Neural cell (in vitro differentiated cells): ENCODE measurements around the gene KBTBD3. TPM values are rescaled to one million over a fixed set of nuclear protein-coding genes. Genes with fewer than 3 reads are reported as not detected.

Experiments
- H2AFZ ChIP-seq: fragments of 200-600, 300-800 bp; sonication (generic), shearing (Covaris generic); 2 replicates; pipeline ENCODE4 v1.6.0; 2014; ENCODE audit warnings: low read depth, mild to moderate bottlenecking, antibody characterized with exemption, low read length, moderate library complexity
- H3F3A ChIP-seq: fragments of 200-600 bp; shearing (Covaris generic); 2 replicates; pipeline ENCODE4 v1.6.1; 2016; ENCODE audit warnings: mild to moderate bottlenecking, moderate library complexity, mixed read lengths, antibody characterized with exemption, low read length; ENCODE audit not compliant: insufficient read depth, poor library complexity, severe bottlenecking
- H3K27ac ChIP-seq: fragments of 200-600, 300-800 bp; sonication (generic), shearing (Covaris generic); 2 replicates; pipeline ENCODE4 v1.5.1; 2014; ENCODE audit warnings: mild to moderate bottlenecking, low read length, moderate library complexity
- H3K27me3 ChIP-seq: fragments of 300-800, 200-600 bp; sonication (generic), shearing (Covaris generic); 2 replicates; pipeline ENCODE4 v1.6.0; 2014; ENCODE audit warnings: mild to moderate bottlenecking, low read depth, low read length, moderate library complexity; ENCODE audit not compliant: insufficient read depth
- H3K36me3 ChIP-seq: fragments of 300-800, 200-600 bp; sonication (generic), shearing (Covaris generic); 2 replicates; pipeline ENCODE4 v1.5.1; 2014; ENCODE audit warnings: mild to moderate bottlenecking, antibody characterized with exemption, low read length, moderate library complexity; ENCODE audit not compliant: insufficient read depth
- H3K4me2 ChIP-seq: fragments of 300-800, 200-600 bp; sonication (generic), shearing (Covaris generic); 2 replicates; pipeline ENCODE4 v1.6.0; 2014; ENCODE audit warnings: mild to moderate bottlenecking, low read length
- H3K4me3 ChIP-seq: fragments of 300-800, 200-600 bp; sonication (generic), shearing (Covaris generic); 2 replicates; pipeline ENCODE4 v1.5.1; 2014; ENCODE audit warnings: mild to moderate bottlenecking, low read length, moderate library complexity
- H3K79me2 ChIP-seq: fragments of 200-600 bp; shearing (Covaris generic); replicated peaks from 2 replicates; pipeline ENCODE4 v1.6.0; 2014; ENCODE audit warnings: mild to moderate bottlenecking, low read length, moderate library complexity; ENCODE audit not compliant: insufficient read depth
- H3K9ac ChIP-seq: fragments of 300-800, 200-600 bp; sonication (generic), shearing (Covaris generic); 2 replicates; pipeline ENCODE4 v1.6.1; 2016; ENCODE audit warnings: mild to moderate bottlenecking, low read length, mixed read lengths
- H3K9me2 ChIP-seq: fragments of 200-600 bp; shearing (Covaris generic); 2 replicates; pipeline ENCODE4 v1.6.1; 2016; ENCODE audit warnings: mild to moderate bottlenecking, low read length, mixed read lengths; ENCODE audit not compliant: insufficient read depth
- H3K9me3 ChIP-seq: fragments of 200-600, 300-800 bp; sonication (generic), shearing (Covaris generic); 2 replicates; pipeline ENCODE4 v1.6.1; 2016; ENCODE audit warnings: mild to moderate bottlenecking, mixed run types, low read length, moderate library complexity, mixed read lengths
- H4K20me1 ChIP-seq: fragments of 200-600 bp; shearing (Covaris generic); 2 replicates; pipeline ENCODE4 v1.6.1; 2016; ENCODE audit warnings: mild to moderate bottlenecking, mixed run types; ENCODE audit not compliant: insufficient read depth
- CTCF ChIP-seq: fragments of 450-650 bp; IDR thresholded peaks from 2 replicates; pipeline ENCODE4 v1.5.1; 2014; ENCODE audit warnings: antibody characterized with exemption, mild to moderate bottlenecking, moderate library complexity; ENCODE audit not compliant: poor library complexity, severe bottlenecking
- EP300 ChIP-seq: fragments of 450-650 bp; conservative IDR thresholded peaks from 2 replicates; pipeline ENCODE4 v1.6.1; 2014; ENCODE audit warnings: antibody characterized with exemption, mild to moderate bottlenecking, moderate library complexity; ENCODE audit not compliant: poor library complexity, severe bottlenecking
- EZH2 ChIP-seq: fragments of 200-600, 300-800 bp; shearing (Covaris generic), sonication (generic); IDR thresholded peaks from 2 replicates; pipeline ENCODE4 v1.6.1; 2014; ENCODE audit warnings: antibody characterized with exemption, low read length, borderline replicate concordance, mild to moderate bottlenecking; ENCODE audit not compliant: insufficient read depth, poor library complexity, severe bottlenecking
- MXI1 ChIP-seq: fragments of 450-650 bp; conservative IDR thresholded peaks from 2 replicates; pipeline ENCODE4 v1.6.1; 2014; ENCODE audit warnings: antibody characterized with exemption, mild to moderate bottlenecking; ENCODE audit not compliant: poor library complexity, severe bottlenecking
- POLR2AphosphoS5 ChIP-seq: IDR thresholded peaks from 2 replicates; pipeline ENCODE4 v1.6.1; 2012
- RAD21 ChIP-seq: fragments of 450-650 bp; conservative IDR thresholded peaks from 2 replicates; pipeline ENCODE4 v1.6.1; 2014; ENCODE audit warnings: antibody characterized with exemption, mild to moderate bottlenecking, moderate library complexity
- SMC3 ChIP-seq: fragments of 450-650 bp; conservative IDR thresholded peaks from 2 replicates; pipeline ENCODE4 v1.6.1; 2014; ENCODE audit warnings: antibody characterized with exemption, mild to moderate bottlenecking, moderate library complexity; ENCODE audit not compliant: poor library complexity
- TAF1 ChIP-seq: IDR thresholded peaks from 2 replicates; pipeline ENCODE4 v1.6.1; 2012; ENCODE audit warnings: low read depth
- polyA plus RNA-seq: library from polyadenylated mRNA; depleted of rRNA; stranded (reverse); fragments of >200 nt; gene quantifications from 2 replicates; pipeline ENCODE4 v1.2.3, GENCODE V29; 2014
- TF ChIP-seq, protein P1 (sequence below): IDR thresholded peaks from 2 replicates; pipeline ENCODE4 v1.6.1; 2012; ENCODE audit warnings: borderline replicate concordance

KBTBD3 gene
- polyA plus RNA-seq, 1 donor from 2014 or later: 7.3 TPM

GRCh38 chr11:106021967-106022794, 55.0 kb downstream of the KBTBD3 start, which contains the start of gene MSANTD4:
MSANTD4 (minus strand) TSS chr11:106022240; CDS start chr11:106010917, 11,323 bp downstream.
- H3K9me3 ChIP-seq: no peaks in the 10 kb centered on the region
- no peaks in the 10 kb centered on the region for H3F3A ChIP-seq
- TF ChIP-seq RAD21 (peak; percentile 54), POLR2AphosphoS5 (peak; percentile 79), EZH2 (no peak), SMC3 (peak; percentile 41), TAF1 (peak; percentile 82), CTCF (peak; percentile 26), EP300 (peak; percentile 27), MXI1 (peak; percentile 90)
- TF ChIP-seq, protein P1, sequence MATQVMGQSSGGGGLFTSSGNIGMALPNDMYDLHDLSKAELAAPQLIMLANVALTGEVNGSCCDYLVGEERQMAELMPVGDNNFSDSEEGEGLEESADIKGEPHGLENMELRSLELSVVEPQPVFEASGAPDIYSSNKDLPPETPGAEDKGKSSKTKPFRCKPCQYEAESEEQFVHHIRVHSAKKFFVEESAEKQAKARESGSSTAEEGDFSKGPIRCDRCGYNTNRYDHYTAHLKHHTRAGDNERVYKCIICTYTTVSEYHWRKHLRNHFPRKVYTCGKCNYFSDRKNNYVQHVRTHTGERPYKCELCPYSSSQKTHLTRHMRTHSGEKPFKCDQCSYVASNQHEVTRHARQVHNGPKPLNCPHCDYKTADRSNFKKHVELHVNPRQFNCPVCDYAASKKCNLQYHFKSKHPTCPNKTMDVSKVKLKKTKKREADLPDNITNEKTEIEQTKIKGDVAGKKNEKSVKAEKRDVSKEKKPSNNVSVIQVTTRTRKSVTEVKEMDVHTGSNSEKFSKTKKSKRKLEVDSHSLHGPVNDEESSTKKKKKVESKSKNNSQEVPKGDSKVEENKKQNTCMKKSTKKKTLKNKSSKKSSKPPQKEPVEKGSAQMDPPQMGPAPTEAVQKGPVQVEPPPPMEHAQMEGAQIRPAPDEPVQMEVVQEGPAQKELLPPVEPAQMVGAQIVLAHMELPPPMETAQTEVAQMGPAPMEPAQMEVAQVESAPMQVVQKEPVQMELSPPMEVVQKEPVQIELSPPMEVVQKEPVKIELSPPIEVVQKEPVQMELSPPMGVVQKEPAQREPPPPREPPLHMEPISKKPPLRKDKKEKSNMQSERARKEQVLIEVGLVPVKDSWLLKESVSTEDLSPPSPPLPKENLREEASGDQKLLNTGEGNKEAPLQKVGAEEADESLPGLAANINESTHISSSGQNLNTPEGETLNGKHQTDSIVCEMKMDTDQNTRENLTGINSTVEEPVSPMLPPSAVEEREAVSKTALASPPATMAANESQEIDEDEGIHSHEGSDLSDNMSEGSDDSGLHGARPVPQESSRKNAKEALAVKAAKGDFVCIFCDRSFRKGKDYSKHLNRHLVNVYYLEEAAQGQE: peak; percentile 57
- H3K79me2 ChIP-seq: peaks cover 47% of the 10 kb centered on the region
- H3K9ac ChIP-seq: peak within 1 kb of the TSS; percentile 86
- peak within 1 kb of the TSS; percentile 78 for H3K27ac ChIP-seq
- H3K4me2 ChIP-seq: peak within 1 kb of the TSS; percentile 67
- H3K27me3 ChIP-seq: no peaks in the 10 kb centered on the region
- no peaks in the 10 kb centered on the region for H4K20me1 ChIP-seq
- H3K4me3 ChIP-seq: peak within 1 kb of the TSS; percentile 82
- H3K9me2 ChIP-seq: no peaks in the 10 kb centered on the region
- no peaks in the 10 kb centered on the region for H3K36me3 ChIP-seq
- peak within 1 kb of the TSS; percentile 84 for H2AFZ ChIP-seq

DNA sequence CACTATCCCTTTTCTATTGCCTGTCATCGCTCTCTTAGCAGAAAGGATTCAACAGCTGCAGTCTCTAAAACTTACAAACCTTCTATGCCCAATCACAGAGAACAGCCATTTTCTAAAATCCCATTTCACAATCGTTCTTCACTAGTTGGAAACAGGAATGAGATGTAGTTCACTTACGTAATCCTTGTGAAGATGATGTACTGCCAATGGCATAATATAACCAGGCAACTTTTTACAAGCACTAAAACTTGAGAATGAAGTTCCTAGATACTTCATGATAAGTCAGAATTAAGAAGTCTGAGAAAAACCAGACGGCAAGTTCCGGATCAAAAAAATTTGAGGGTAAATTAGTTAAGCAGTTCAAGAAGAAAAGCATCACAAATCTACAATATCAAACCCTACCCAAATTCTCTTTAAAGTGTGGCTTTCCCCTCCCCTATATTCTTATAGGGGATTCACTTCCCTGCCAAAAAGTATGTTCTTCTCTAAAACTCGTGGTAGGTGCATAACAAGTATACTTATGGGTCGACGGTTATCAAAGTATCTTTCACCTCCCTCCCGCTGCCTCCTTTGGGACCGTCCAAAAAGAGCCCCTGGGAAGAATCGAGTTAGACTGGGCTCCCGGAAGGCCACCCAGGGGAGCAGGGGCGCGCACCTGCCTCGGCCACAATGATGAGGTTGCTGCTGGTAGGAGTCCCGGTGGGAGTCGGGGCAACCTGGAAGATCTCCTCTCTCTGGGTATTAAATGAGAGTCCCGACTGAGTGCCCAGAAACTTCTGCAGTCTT, 55.8 kb downstream of the KBTBD3 start:
- Histone ChIP-seq H4K20me1 (no peaks in the 10 kb centered on the region), H3K36me3 (no peaks in the 10 kb centered on the region), H3K27ac (peak overlapping the region; percentile 78), H3K27me3 (no peaks in the 10 kb centered on the region), H3K4me2 (peak overlapping the region; percentile 67), H3K79me2 (peaks cover 55% of the 10 kb centered on the region), H3K9me3 (no peaks in the 10 kb centered on the region), H3K9me2 (no peaks in the 10 kb centered on the region), H3F3A (no peaks in the 10 kb centered on the region), H3K9ac (peak overlapping the region; percentile 86), H3K4me3 (peak overlapping the region; percentile 82), H2AFZ (peak overlapping the region; percentile 84)
- TF ChIP-seq MXI1 (no peak), RAD21 (no peak), POLR2AphosphoS5 (no peak), EP300 (no peak), EZH2 (no peak), CTCF (no peak), TAF1 (no peak), SMC3 (no peak)
- TF ChIP-seq, protein P1: no peak
